SHP77 (cell line): ENCODE data around the gene SNAP23.
A peak's percentile ranks its signal among the peaks of the same experiment; 100 is the strongest.

ENCODE experiments used
- DNase-seq, 2 experiments: peaks; one replicate each; lab custom pipeline; 2025; lab: John Stamatoyannopoulos, UW

The SNAP23 gene

GRCh38 chr15:42495361-42496212, at the start of gene SNAP23:
TSS of gene SNAP23 (plus strand) at chr15:42495634. CDS start at chr15:42511847, 16,213 bp downstream.
- DNase-seq, result peak; percentile 84 to 91

- DNase-seq, result no peak
Observed at GRCh38 chr15:42447599-42447998, 47.8 kb upstream of the SNAP23 start.

GRCh38 chr15:42448281-42448680, 47.2 kb upstream of the SNAP23 start:
- no peak for DNase-seq

- no peak for DNase-seq
Observed at GRCh38 chr15:42449770-42450424, 45.5 kb upstream of the SNAP23 start.

- no peak for DNase-seq
Observed at GRCh38 chr15:42450425-42450790, 45.0 kb upstream of the SNAP23 start.

- no peak for DNase-seq
Observed at GRCh38 chr15:42453826-42454225, 41.6 kb upstream of the SNAP23 start.

- DNase-seq, result no peak
Observed at GRCh38 chr15:42456531-42456930, 38.9 kb upstream of the SNAP23 start.

GRCh38 chr15:42456971-42457370, 38.5 kb upstream of the SNAP23 start:
- DNase-seq, result no peak

GRCh38 chr15:42457445-42458442, 37.7 kb upstream of the SNAP23 start:
- DNase-seq, result no peak

- DNase-seq, result no peak
Observed at GRCh38 chr15:42461261-42461660, 34.2 kb upstream of the SNAP23 start.

GRCh38 chr15:42465520-42466259, 29.7 kb upstream of the SNAP23 start:
- DNase-seq, result no peak

GRCh38 chr15:42471002-42471401, 24.4 kb upstream of the SNAP23 start:
- DNase-seq, result no peak

GRCh38 chr15:42474827-42475226, 20.6 kb upstream of the SNAP23 start:
- no peak for DNase-seq

GRCh38 chr15:42482701-42483100, 12.7 kb upstream of the SNAP23 start:
- DNase-seq, result no peak

- no peak for DNase-seq
Observed at GRCh38 chr15:42483677-42484076, 11.8 kb upstream of the SNAP23 start.

- DNase-seq, result no peak
Observed at GRCh38 chr15:42490291-42490670, 5.2 kb upstream of the SNAP23 start.

GRCh38 chr15:42490671-42491538, 4.5 kb upstream of the SNAP23 start, which contains the start of gene ZNF106:
TSS of gene ZNF106 (minus strand) at chr15:42491141. CDS start at chr15:42472289, 18,852 bp downstream.
- peak; percentile 81 to 84 for DNase-seq

GRCh38 chr15:42491539-42492225, 3.8 kb upstream of the SNAP23 start:
- no peak for DNase-seq

- no peak for DNase-seq
Observed at GRCh38 chr15:42493679-42494078, 1.8 kb upstream of the SNAP23 start.

GRCh38 chr15:42494998-42495360, 455 bp upstream of the SNAP23 start:
- peak in 1 of 2 experiments; percentile 42 for DNase-seq
